ENCODE results near the gene C2orf68. TPM values are rescaled to one million over a fixed set of nuclear protein-coding genes. Genes with fewer than 3 reads are reported as not detected.

C2orf68 gene
- total RNA-seq (2021) (63.8 to 69.6 TPM (median 65.0 TPM) in 3 replicates), Bru-seq, nascent RNA (percentile 92 among the genes with signal in this experiment)
- long read RNA-seq, experiment 1, transcript C2orf68-201 (4 exons, 2,837 nt), result major isoform, 52 of 88 reads
- long read RNA-seq, experiment 1, transcript C2orf68-203 (3 exons, 1,204 nt), result minor isoform, 6 of 88 reads
- long read RNA-seq, experiment 1, partial matches to known transcripts, result 2 of 88 reads
- long read RNA-seq, experiment 1, other reads (novel, unspliced or antisense), result 22 of 88 reads
- long read RNA-seq, experiment 2, transcript C2orf68-201 (4 exons, 2,837 nt), result major isoform, 25 of 46 reads
- long read RNA-seq, experiment 2, partial matches to known transcripts, result 3 of 46 reads
- long read RNA-seq, experiment 2, other reads (novel, unspliced or antisense), result 16 of 46 reads
- long read RNA-seq, experiment 3, transcript C2orf68-201 (4 exons, 2,837 nt), result major isoform, 35 of 36 reads
- long read RNA-seq, experiment 3, partial matches to known transcripts, result 0 of 36 reads
- long read RNA-seq, experiment 3, other reads (novel, unspliced or antisense), result 0 of 36 reads

- ATAC-seq, result peak; percentile 85
- ChIA-PET CTCF (interaction anchor here (0.7 to 2.9 kb wide), 5 partner anchors 9 to 158 kb away, joined by 3 to 17 read pairs (median 3); partner anchors contain the start of gene TMEM150A), POLR2A (interaction anchor here (0.6 to 1.4 kb wide), 10 partner anchors 8 to 258 kb away, joined by 3 to 8 read pairs (median 3); partner anchors contain the start of genes ELMOD3, GGCX, RETSAT and SH2D6)
- H3K27ac Mint-ChIP-seq, result peak within 1 kb of the TSS; percentile 96
- no peaks in the 10 kb centered on the region for H3K9me3 Mint-ChIP-seq
- H3K27me3 Mint-ChIP-seq (ENCODE audit: low read depth), result no peaks in the 10 kb centered on the region
- peaks cover 24% of the 10 kb centered on the region for H3K36me3 Mint-ChIP-seq
- peaks cover 4% of the 10 kb centered on the region; the same call in 1 of the 2 replicates for H3K4me1 Mint-ChIP-seq
- DNase-seq (ENCODE audit: low spot score), result peak; percentile 92
- H3K4me3 Mint-ChIP-seq, result peak within 1 kb of the TSS; percentile 98
- TF ChIP-seq MLX (CRISPR knock-in tag; IDR thresholded peaks at IDR 0.05) (no peak), ZNF317 (CRISPR knock-in tag; IDR thresholded peaks at IDR 0.05; ENCODE audit: borderline replicate concordance, low read depth) (no peak; the same call in 1 of the 2 replicates), SP1 (CRISPR knock-in tag; conservative IDR thresholded peaks at IDR 0.05) (peak; percentile 78; the same call in 1 of the 2 replicates), KAT7 (CRISPR knock-in tag; IDR thresholded peaks at IDR 0.05; ENCODE audit: borderline replicate concordance) (no peak), EMX1 (CRISPR knock-in tag; IDR thresholded peaks at IDR 0.05) (no peak), ZBTB21 (CRISPR knock-in tag; IDR thresholded peaks at IDR 0.05; ENCODE audit: borderline replicate concordance) (peak; percentile 62; the same call in 1 of the 2 replicates), ZNF532 (CRISPR knock-in tag; IDR thresholded peaks at IDR 0.05; ENCODE audit: borderline replicate concordance) (no peak), ZSCAN18 (CRISPR knock-in tag; IDR thresholded peaks at IDR 0.05) (no peak), ZNF671 (CRISPR knock-in tag; IDR thresholded peaks at IDR 0.05) (no peak), MYBL2 (CRISPR knock-in tag; IDR thresholded peaks at IDR 0.05) (peak; percentile 79), FOXK1 (CRISPR knock-in tag; IDR thresholded peaks at IDR 0.05) (peak; percentile 70), CTCF (IDR thresholded peaks at IDR 0.05) (no peak), SMAD3 (CRISPR knock-in tag; IDR thresholded peaks at IDR 0.05; ENCODE audit: borderline replicate concordance) (peak; percentile 8; the same call in 1 of the 2 replicates), JUN (CRISPR knock-in tag; IDR thresholded peaks at IDR 0.05) (peak; percentile 59; the same call in 1 of the 2 replicates), TCF7 (CRISPR knock-in tag; IDR thresholded peaks at IDR 0.05; ENCODE audit: low read depth) (no peak), CREB1 (CRISPR knock-in tag; IDR thresholded peaks at IDR 0.05) (no peak)
- TF ChIP-seq, protein P1, sequence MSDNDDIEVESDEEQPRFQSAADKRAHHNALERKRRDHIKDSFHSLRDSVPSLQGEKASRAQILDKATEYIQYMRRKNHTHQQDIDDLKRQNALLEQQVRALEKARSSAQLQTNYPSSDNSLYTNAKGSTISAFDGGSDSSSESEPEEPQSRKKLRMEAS (CRISPR knock-in tag; IDR thresholded peaks at IDR 0.05), result peak; percentile 67
- TF ChIP-seq, protein P2, sequence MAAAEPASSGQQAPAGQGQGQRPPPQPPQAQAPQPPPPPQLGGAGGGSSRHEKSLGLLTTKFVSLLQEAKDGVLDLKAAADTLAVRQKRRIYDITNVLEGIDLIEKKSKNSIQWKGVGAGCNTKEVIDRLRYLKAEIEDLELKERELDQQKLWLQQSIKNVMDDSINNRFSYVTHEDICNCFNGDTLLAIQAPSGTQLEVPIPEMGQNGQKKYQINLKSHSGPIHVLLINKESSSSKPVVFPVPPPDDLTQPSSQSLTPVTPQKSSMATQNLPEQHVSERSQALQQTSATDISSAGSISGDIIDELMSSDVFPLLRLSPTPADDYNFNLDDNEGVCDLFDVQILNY (CRISPR knock-in tag; IDR thresholded peaks at IDR 0.05), result no peak; the same call in 1 of the 2 replicates
- TF ChIP-seq, protein P3, sequence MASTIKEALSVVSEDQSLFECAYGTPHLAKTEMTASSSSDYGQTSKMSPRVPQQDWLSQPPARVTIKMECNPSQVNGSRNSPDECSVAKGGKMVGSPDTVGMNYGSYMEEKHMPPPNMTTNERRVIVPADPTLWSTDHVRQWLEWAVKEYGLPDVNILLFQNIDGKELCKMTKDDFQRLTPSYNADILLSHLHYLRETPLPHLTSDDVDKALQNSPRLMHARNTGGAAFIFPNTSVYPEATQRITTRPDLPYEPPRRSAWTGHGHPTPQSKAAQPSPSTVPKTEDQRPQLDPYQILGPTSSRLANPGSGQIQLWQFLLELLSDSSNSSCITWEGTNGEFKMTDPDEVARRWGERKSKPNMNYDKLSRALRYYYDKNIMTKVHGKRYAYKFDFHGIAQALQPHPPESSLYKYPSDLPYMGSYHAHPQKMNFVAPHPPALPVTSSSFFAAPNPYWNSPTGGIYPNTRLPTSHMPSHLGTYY (CRISPR knock-in tag; IDR thresholded peaks at IDR 0.05), result no peak
- TF ChIP-seq, protein P4, sequence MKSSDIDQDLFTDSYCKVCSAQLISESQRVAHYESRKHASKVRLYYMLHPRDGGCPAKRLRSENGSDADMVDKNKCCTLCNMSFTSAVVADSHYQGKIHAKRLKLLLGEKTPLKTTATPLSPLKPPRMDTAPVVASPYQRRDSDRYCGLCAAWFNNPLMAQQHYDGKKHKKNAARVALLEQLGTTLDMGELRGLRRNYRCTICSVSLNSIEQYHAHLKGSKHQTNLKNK (CRISPR knock-in tag; IDR thresholded peaks at IDR 0.05), result no peak
- TF ChIP-seq, protein P5, sequence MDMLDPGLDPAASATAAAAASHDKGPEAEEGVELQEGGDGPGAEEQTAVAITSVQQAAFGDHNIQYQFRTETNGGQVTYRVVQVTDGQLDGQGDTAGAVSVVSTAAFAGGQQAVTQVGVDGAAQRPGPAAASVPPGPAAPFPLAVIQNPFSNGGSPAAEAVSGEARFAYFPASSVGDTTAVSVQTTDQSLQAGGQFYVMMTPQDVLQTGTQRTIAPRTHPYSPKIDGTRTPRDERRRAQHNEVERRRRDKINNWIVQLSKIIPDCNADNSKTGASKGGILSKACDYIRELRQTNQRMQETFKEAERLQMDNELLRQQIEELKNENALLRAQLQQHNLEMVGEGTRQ (CRISPR knock-in tag; IDR thresholded peaks at IDR 0.05), result 0 out of 2 replicates have a peak, but pooled peaks have one; percentile 15
These were observed at the start of gene C2orf68 for GRCh38 chr2:85611705-85612587. TSS of gene C2orf68 (minus strand) at chr2:85612066. CDS start at chr2:85611984, 82 bp downstream.

Data from WTC11 (cell line).